Neural cell (in vitro differentiated cells): Measurements from ENCODE around the gene TMEM254. TPM values are rescaled to one million over a fixed set of nuclear protein-coding genes. Genes with fewer than 3 reads are reported as not detected.

ENCODE experiments used
- H2AFZ ChIP-seq: fragments of 200-600, 300-800 bp; sonication (generic), shearing (Covaris generic); 2 replicates; pipeline ENCODE4 v1.6.0; 2014; ENCODE audit warnings: low read depth, mild to moderate bottlenecking, antibody characterized with exemption, low read length, moderate library complexity
- H3F3A ChIP-seq: fragments of 200-600 bp; shearing (Covaris generic); 2 replicates; pipeline ENCODE4 v1.6.1; 2016; ENCODE audit warnings: mild to moderate bottlenecking, moderate library complexity, mixed read lengths, antibody characterized with exemption, low read length; ENCODE audit not compliant: insufficient read depth, poor library complexity, severe bottlenecking
- H3K27ac ChIP-seq: fragments of 200-600, 300-800 bp; sonication (generic), shearing (Covaris generic); 2 replicates; pipeline ENCODE4 v1.5.1; 2014; ENCODE audit warnings: mild to moderate bottlenecking, low read length, moderate library complexity
- H3K27me3 ChIP-seq: fragments of 300-800, 200-600 bp; sonication (generic), shearing (Covaris generic); 2 replicates; pipeline ENCODE4 v1.6.0; 2014; ENCODE audit warnings: mild to moderate bottlenecking, low read depth, low read length, moderate library complexity; ENCODE audit not compliant: insufficient read depth
- H3K36me3 ChIP-seq: fragments of 300-800, 200-600 bp; sonication (generic), shearing (Covaris generic); 2 replicates; pipeline ENCODE4 v1.5.1; 2014; ENCODE audit warnings: mild to moderate bottlenecking, antibody characterized with exemption, low read length, moderate library complexity; ENCODE audit not compliant: insufficient read depth
- H3K4me2 ChIP-seq: fragments of 300-800, 200-600 bp; sonication (generic), shearing (Covaris generic); 2 replicates; pipeline ENCODE4 v1.6.0; 2014; ENCODE audit warnings: mild to moderate bottlenecking, low read length
- H3K4me3 ChIP-seq: fragments of 300-800, 200-600 bp; sonication (generic), shearing (Covaris generic); 2 replicates; pipeline ENCODE4 v1.5.1; 2014; ENCODE audit warnings: mild to moderate bottlenecking, low read length, moderate library complexity
- H3K79me2 ChIP-seq: fragments of 200-600 bp; shearing (Covaris generic); replicated peaks from 2 replicates; pipeline ENCODE4 v1.6.0; 2014; ENCODE audit warnings: mild to moderate bottlenecking, low read length, moderate library complexity; ENCODE audit not compliant: insufficient read depth
- H3K9ac ChIP-seq: fragments of 300-800, 200-600 bp; sonication (generic), shearing (Covaris generic); 2 replicates; pipeline ENCODE4 v1.6.1; 2016; ENCODE audit warnings: mild to moderate bottlenecking, low read length, mixed read lengths
- H3K9me2 ChIP-seq: fragments of 200-600 bp; shearing (Covaris generic); 2 replicates; pipeline ENCODE4 v1.6.1; 2016; ENCODE audit warnings: mild to moderate bottlenecking, low read length, mixed read lengths; ENCODE audit not compliant: insufficient read depth
- H3K9me3 ChIP-seq: fragments of 200-600, 300-800 bp; sonication (generic), shearing (Covaris generic); 2 replicates; pipeline ENCODE4 v1.6.1; 2016; ENCODE audit warnings: mild to moderate bottlenecking, mixed run types, low read length, moderate library complexity, mixed read lengths
- H4K20me1 ChIP-seq: fragments of 200-600 bp; shearing (Covaris generic); 2 replicates; pipeline ENCODE4 v1.6.1; 2016; ENCODE audit warnings: mild to moderate bottlenecking, mixed run types; ENCODE audit not compliant: insufficient read depth
- CTCF ChIP-seq: fragments of 450-650 bp; IDR thresholded peaks from 2 replicates; pipeline ENCODE4 v1.5.1; 2014; ENCODE audit warnings: antibody characterized with exemption, mild to moderate bottlenecking, moderate library complexity; ENCODE audit not compliant: poor library complexity, severe bottlenecking
- EP300 ChIP-seq: fragments of 450-650 bp; conservative IDR thresholded peaks from 2 replicates; pipeline ENCODE4 v1.6.1; 2014; ENCODE audit warnings: antibody characterized with exemption, mild to moderate bottlenecking, moderate library complexity; ENCODE audit not compliant: poor library complexity, severe bottlenecking
- EZH2 ChIP-seq: fragments of 200-600, 300-800 bp; shearing (Covaris generic), sonication (generic); IDR thresholded peaks from 2 replicates; pipeline ENCODE4 v1.6.1; 2014; ENCODE audit warnings: antibody characterized with exemption, low read length, borderline replicate concordance, mild to moderate bottlenecking; ENCODE audit not compliant: insufficient read depth, poor library complexity, severe bottlenecking
- MXI1 ChIP-seq: fragments of 450-650 bp; conservative IDR thresholded peaks from 2 replicates; pipeline ENCODE4 v1.6.1; 2014; ENCODE audit warnings: antibody characterized with exemption, mild to moderate bottlenecking; ENCODE audit not compliant: poor library complexity, severe bottlenecking
- POLR2AphosphoS5 ChIP-seq: IDR thresholded peaks from 2 replicates; pipeline ENCODE4 v1.6.1; 2012
- RAD21 ChIP-seq: fragments of 450-650 bp; conservative IDR thresholded peaks from 2 replicates; pipeline ENCODE4 v1.6.1; 2014; ENCODE audit warnings: antibody characterized with exemption, mild to moderate bottlenecking, moderate library complexity
- REST ChIP-seq: IDR thresholded peaks from 2 replicates; pipeline ENCODE4 v1.6.1; 2012; ENCODE audit warnings: borderline replicate concordance
- SMC3 ChIP-seq: fragments of 450-650 bp; conservative IDR thresholded peaks from 2 replicates; pipeline ENCODE4 v1.6.1; 2014; ENCODE audit warnings: antibody characterized with exemption, mild to moderate bottlenecking, moderate library complexity; ENCODE audit not compliant: poor library complexity
- TAF1 ChIP-seq: IDR thresholded peaks from 2 replicates; pipeline ENCODE4 v1.6.1; 2012; ENCODE audit warnings: low read depth
- polyA plus RNA-seq: library from polyadenylated mRNA; depleted of rRNA; stranded (reverse); fragments of >200 nt; gene quantifications from 2 replicates; pipeline ENCODE4 v1.2.3, GENCODE V29; 2014

Gene TMEM254
- polyA plus RNA-seq, 1 donor from 2014 or later: 24.3 TPM

GRCh38 chr10:80079312-80079719, 851 bp downstream of the TMEM254 start:
- Histone ChIP-seq H3K27ac (peak overlapping the region; percentile 94), H4K20me1 (no peaks in the 10 kb centered on the region), H3K79me2 (peaks cover 8% of the 10 kb centered on the region), H3K27me3 (no peaks in the 10 kb centered on the region), H3K4me3 (peak overlapping the region; percentile 85), H3K36me3 (no peaks in the 10 kb centered on the region), H3F3A (no peaks in the 10 kb centered on the region), H3K9me3 (no peaks in the 10 kb centered on the region), H3K9ac (peak overlapping the region; percentile 95), H2AFZ (peak overlapping the region; percentile 100), H3K4me2 (peak overlapping the region; percentile 81), H3K9me2 (no peaks in the 10 kb centered on the region)
- TF ChIP-seq SMC3: no peak
- TF ChIP-seq MXI1: peak; percentile 8
- TF ChIP-seq TAF1: no peak
- TF ChIP-seq POLR2AphosphoS5: no peak
- TF ChIP-seq EZH2: no peak
- no peak for TF ChIP-seq REST
- no peak for TF ChIP-seq CTCF
- TF ChIP-seq RAD21: no peak

- H3F3A ChIP-seq: no peaks in the 10 kb centered on the region
- H3K27me3 ChIP-seq: no peaks in the 10 kb centered on the region
- no peak overlapping the region for H3K4me3 ChIP-seq
- peaks cover 8% of the 10 kb centered on the region for H3K79me2 ChIP-seq
- H3K36me3 ChIP-seq: no peaks in the 10 kb centered on the region
- TF ChIP-seq MXI1 (no peak), POLR2AphosphoS5 (no peak), SMC3 (no peak), TAF1 (no peak), EP300 (no peak), REST (no peak), RAD21 (no peak), CTCF (no peak), EZH2 (no peak)
- H3K9ac ChIP-seq: no peak overlapping the region
- no peaks in the 10 kb centered on the region for H4K20me1 ChIP-seq
- H3K4me2 ChIP-seq: no peak overlapping the region
- no peak overlapping the region for H2AFZ ChIP-seq
- no peak overlapping the region for H3K27ac ChIP-seq
- H3K9me2 ChIP-seq: no peaks in the 10 kb centered on the region
- no peaks in the 10 kb centered on the region for H3K9me3 ChIP-seq
Measured at GRCh38 chr10:80081026-80081425, 2.6 kb downstream of the TMEM254 start.
